Measurements from ENCODE around the gene NPTX1. TPM values are rescaled to one million over a fixed set of nuclear protein-coding genes. Genes with fewer than 3 reads are reported as not detected.

Gene NPTX1
- total and polyA plus RNA-seq, 2 experiments from 2014 or later: 3.4 to 20.5 TPM

DNA sequence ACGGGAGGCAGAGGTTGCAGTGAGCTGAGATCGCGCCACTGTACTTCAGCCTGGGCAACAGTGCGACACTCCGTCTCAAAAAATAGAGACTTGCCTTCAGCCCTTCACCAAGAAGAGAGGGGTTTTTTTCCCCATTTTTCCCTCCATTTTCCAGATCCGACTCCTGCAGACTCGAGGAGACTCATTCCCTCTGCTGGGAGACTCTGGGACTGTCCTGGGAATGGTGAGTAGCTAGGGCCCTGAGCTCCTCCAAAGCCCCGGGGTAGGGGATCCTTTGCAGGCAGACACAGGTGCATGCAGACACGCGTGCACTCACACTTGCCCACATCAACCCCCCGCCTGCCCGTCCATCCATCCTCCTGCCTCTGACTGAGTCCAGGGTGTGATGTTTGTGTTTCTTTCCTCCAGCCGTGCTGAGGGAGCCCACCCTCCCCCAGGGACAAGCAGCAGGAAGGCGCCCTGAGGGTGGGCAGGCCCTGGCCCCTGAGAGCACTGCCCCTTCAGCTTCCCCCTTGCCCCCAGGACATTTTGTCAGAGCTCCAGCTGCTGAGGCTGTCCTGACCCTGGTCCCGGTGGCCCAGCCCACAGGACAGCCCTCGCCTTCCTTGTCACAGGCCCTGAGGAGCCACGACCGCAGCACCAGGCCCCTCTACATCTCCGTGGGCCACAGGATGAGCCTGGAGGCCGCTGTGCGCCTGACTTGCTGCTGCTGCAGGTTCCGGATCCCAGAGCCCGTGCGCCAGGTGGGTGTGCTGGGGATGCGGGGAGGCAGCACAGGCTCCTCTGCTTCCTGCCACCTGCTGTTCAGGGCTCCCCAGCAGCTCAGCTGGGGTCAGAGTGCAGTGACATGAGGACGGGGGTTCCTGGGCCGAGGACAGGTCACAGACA, 51.3 kb downstream of the NPTX1 start:
- Histone ChIP-seq H3K4me3 (no peak overlapping the region), H3K27ac (ENCODE audit: low read depth) (no peak overlapping the region), H3K36me3 (ENCODE audit: insufficient read depth) (no peaks in the 10 kb centered on the region), H3K79me2 (replicated peaks; ENCODE audit: insufficient read depth) (no peaks in the 10 kb centered on the region), H3K4me1 (ENCODE audit: insufficient read depth) (no peaks in the 10 kb centered on the region), H4K20me1 (replicated peaks; ENCODE audit: insufficient read depth) (no peaks in the 10 kb centered on the region), H3K4me2 (no peak overlapping the region), H3K27me3 (ENCODE audit: insufficient read depth) (no peaks in the 10 kb centered on the region), H2AFZ (no peak overlapping the region), H3K9me2 (ENCODE audit: insufficient read depth) (no peaks in the 10 kb centered on the region), H3F3A (replicated peaks; ENCODE audit: low read depth) (no peaks in the 10 kb centered on the region)
- no peaks in the 10 kb centered on the region; the same call in 2 of the 3 replicates for H3K36me3 Mint-ChIP-seq (ENCODE audit: low read depth)
- H3K9me3 Mint-ChIP-seq: no peaks in the 10 kb centered on the region
- ATAC-seq: 0 out of 3 replicates have a peak, but pooled peaks have one; percentile 3
- H3K27ac Mint-ChIP-seq: no peak overlapping the region
- H3K27me3 Mint-ChIP-seq (ENCODE audit: insufficient read depth, low read depth, poor library complexity): peaks cover 9% of the 10 kb centered on the region
- DNase-seq (ENCODE audit: low spot score): no peak
- H3K4me3 Mint-ChIP-seq: no peak overlapping the region
- TF ChIP-seq, protein P1, sequence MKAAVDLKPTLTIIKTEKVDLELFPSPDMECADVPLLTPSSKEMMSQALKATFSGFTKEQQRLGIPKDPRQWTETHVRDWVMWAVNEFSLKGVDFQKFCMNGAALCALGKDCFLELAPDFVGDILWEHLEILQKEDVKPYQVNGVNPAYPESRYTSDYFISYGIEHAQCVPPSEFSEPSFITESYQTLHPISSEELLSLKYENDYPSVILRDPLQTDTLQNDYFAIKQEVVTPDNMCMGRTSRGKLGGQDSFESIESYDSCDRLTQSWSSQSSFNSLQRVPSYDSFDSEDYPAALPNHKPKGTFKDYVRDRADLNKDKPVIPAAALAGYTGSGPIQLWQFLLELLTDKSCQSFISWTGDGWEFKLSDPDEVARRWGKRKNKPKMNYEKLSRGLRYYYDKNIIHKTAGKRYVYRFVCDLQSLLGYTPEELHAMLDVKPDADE (IDR thresholded peaks at IDR 0.05): no peak
- no peak for TF ChIP-seq ZNF331 (CRISPR knock-in tag; IDR thresholded peaks at IDR 0.05; ENCODE audit: low read depth)
- no peak for TF ChIP-seq EZH2 (IDR thresholded peaks at IDR 0.05; ENCODE audit: low read depth, unreplicated experiment)
- TF ChIP-seq, protein P2, sequence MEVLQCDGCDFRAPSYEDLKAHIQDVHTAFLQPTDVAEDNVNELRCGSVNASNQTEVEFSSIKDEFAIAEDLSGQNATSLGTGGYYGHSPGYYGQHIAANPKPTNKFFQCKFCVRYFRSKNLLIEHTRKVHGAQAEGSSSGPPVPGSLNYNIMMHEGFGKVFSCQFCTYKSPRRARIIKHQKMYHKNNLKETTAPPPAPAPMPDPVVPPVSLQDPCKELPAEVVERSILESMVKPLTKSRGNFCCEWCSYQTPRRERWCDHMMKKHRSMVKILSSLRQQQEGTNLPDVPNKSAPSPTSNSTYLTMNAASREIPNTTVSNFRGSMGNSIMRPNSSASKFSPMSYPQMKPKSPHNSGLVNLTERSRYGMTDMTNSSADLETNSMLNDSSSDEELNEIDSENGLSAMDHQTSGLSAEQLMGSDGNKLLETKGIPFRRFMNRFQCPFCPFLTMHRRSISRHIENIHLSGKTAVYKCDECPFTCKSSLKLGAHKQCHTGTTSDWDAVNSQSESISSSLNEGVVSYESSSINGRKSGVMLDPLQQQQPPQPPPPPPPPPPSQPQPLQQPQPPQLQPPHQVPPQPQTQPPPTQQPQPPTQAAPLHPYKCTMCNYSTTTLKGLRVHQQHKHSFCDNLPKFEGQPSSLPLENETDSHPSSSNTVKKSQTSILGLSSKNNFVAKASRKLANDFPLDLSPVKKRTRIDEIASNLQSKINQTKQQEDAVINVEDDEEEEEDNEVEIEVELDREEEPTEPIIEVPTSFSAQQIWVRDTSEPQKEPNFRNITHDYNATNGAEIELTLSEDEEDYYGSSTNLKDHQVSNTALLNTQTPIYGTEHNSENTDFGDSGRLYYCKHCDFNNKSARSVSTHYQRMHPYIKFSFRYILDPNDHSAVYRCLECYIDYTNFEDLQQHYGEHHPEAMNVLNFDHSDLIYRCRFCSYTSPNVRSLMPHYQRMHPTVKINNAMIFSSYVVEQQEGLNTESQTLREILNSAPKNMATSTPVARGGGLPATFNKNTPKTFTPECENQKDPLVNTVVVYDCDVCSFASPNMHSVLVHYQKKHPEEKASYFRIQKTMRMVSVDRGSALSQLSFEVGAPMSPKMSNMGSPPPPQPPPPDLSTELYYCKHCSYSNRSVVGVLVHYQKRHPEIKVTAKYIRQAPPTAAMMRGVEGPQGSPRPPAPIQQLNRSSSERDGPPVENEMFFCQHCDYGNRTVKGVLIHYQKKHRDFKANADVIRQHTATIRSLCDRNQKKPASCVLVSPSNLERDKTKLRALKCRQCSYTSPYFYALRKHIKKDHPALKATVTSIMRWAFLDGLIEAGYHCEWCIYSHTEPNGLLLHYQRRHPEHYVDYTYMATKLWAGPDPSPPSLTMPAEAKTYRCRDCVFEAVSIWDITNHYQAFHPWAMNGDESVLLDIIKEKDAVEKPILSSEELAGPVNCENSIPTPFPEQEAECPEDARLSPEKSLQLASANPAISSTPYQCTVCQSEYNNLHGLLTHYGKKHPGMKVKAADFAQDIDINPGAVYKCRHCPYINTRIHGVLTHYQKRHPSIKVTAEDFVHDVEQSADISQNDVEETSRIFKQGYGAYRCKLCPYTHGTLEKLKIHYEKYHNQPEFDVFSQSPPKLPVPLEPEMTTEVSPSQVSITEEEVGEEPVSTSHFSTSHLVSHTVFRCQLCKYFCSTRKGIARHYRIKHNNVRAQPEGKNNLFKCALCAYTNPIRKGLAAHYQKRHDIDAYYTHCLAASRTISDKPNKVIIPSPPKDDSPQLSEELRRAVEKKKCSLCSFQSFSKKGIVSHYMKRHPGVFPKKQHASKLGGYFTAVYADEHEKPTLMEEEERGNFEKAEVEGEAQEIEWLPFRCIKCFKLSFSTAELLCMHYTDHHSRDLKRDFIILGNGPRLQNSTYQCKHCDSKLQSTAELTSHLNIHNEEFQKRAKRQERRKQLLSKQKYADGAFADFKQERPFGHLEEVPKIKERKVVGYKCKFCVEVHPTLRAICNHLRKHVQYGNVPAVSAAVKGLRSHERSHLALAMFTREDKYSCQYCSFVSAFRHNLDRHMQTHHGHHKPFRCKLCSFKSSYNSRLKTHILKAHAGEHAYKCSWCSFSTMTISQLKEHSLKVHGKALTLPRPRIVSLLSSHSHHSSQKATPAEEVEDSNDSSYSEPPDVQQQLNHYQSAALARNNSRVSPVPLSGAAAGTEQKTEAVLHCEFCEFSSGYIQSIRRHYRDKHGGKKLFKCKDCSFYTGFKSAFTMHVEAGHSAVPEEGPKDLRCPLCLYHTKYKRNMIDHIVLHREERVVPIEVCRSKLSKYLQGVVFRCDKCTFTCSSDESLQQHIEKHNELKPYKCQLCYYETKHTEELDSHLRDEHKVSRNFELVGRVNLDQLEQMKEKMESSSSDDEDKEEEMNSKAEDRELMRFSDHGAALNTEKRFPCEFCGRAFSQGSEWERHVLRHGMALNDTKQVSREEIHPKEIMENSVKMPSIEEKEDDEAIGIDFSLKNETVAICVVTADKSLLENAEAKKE (CRISPR knock-in tag; IDR thresholded peaks at IDR 0.05): no peak
- no peak for TF ChIP-seq EZH2phosphoT487 (IDR thresholded peaks at IDR 0.05; ENCODE audit: unreplicated experiment)
- no peak for TF ChIP-seq NANOG (IDR thresholded peaks at IDR 0.05; ENCODE audit: borderline replicate concordance)
- no peak for TF ChIP-seq JUNB (IDR thresholded peaks at IDR 0.05; ENCODE audit: unreplicated experiment)
- TF ChIP-seq POLR2AphosphoS5 (IDR thresholded peaks at IDR 0.05; ENCODE audit: low read depth): no peak
- TF ChIP-seq, protein P3, sequence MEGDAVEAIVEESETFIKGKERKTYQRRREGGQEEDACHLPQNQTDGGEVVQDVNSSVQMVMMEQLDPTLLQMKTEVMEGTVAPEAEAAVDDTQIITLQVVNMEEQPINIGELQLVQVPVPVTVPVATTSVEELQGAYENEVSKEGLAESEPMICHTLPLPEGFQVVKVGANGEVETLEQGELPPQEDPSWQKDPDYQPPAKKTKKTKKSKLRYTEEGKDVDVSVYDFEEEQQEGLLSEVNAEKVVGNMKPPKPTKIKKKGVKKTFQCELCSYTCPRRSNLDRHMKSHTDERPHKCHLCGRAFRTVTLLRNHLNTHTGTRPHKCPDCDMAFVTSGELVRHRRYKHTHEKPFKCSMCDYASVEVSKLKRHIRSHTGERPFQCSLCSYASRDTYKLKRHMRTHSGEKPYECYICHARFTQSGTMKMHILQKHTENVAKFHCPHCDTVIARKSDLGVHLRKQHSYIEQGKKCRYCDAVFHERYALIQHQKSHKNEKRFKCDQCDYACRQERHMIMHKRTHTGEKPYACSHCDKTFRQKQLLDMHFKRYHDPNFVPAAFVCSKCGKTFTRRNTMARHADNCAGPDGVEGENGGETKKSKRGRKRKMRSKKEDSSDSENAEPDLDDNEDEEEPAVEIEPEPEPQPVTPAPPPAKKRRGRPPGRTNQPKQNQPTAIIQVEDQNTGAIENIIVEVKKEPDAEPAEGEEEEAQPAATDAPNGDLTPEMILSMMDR (conservative IDR thresholded peaks at IDR 0.05; ENCODE audit: low read depth in 2 of 2): no peak
- no peak for TF ChIP-seq CREB1 (CRISPR knock-in tag; IDR thresholded peaks at IDR 0.05; ENCODE audit: low read depth)
- no peak for TF ChIP-seq STAT1 (IDR thresholded peaks at IDR 0.05; ENCODE audit: unreplicated experiment)
- TF ChIP-seq, protein P4, sequence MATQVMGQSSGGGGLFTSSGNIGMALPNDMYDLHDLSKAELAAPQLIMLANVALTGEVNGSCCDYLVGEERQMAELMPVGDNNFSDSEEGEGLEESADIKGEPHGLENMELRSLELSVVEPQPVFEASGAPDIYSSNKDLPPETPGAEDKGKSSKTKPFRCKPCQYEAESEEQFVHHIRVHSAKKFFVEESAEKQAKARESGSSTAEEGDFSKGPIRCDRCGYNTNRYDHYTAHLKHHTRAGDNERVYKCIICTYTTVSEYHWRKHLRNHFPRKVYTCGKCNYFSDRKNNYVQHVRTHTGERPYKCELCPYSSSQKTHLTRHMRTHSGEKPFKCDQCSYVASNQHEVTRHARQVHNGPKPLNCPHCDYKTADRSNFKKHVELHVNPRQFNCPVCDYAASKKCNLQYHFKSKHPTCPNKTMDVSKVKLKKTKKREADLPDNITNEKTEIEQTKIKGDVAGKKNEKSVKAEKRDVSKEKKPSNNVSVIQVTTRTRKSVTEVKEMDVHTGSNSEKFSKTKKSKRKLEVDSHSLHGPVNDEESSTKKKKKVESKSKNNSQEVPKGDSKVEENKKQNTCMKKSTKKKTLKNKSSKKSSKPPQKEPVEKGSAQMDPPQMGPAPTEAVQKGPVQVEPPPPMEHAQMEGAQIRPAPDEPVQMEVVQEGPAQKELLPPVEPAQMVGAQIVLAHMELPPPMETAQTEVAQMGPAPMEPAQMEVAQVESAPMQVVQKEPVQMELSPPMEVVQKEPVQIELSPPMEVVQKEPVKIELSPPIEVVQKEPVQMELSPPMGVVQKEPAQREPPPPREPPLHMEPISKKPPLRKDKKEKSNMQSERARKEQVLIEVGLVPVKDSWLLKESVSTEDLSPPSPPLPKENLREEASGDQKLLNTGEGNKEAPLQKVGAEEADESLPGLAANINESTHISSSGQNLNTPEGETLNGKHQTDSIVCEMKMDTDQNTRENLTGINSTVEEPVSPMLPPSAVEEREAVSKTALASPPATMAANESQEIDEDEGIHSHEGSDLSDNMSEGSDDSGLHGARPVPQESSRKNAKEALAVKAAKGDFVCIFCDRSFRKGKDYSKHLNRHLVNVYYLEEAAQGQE (IDR thresholded peaks at IDR 0.05; ENCODE audit: unreplicated experiment): no peak
- TF ChIP-seq ZNF114 (CRISPR knock-in tag; IDR thresholded peaks at IDR 0.05): no peak
- H3K4me1 Mint-ChIP-seq: peaks cover 4% of the 10 kb centered on the region; the same call in 2 of the 3 replicates
